Endodermal cell (in vitro differentiated cells): ENCODE results near the gene HACE1. TPM values are rescaled to one million over a fixed set of nuclear protein-coding genes. Genes with fewer than 3 reads are reported as not detected.

Experiments
- DNase-seq: peaks from one replicate; pipeline ENCODE4 v3.0.0-alpha.2; 2017
- H3K27ac ChIP-seq: 2 replicates; pipeline ENCODE4 v1.5.1; 2013; ENCODE audit warnings: mild to moderate bottlenecking, low read depth, low read length, moderate library complexity
- H3K27me3 ChIP-seq: 2 replicates; pipeline ENCODE4 v1.6.1; 2013; ENCODE audit warnings: mild to moderate bottlenecking, low read length, moderate library complexity; ENCODE audit not compliant: insufficient read depth, control insufficient read depth, poor library complexity, severe bottlenecking
- H3K36me3 ChIP-seq: 2 replicates; pipeline ENCODE4 v1.7.0; 2013; ENCODE audit warnings: mild to moderate bottlenecking, low read length, moderate library complexity; ENCODE audit not compliant: control insufficient read depth, insufficient read depth
- H3K4me1 ChIP-seq: one replicate; pipeline ENCODE4 v1.7.0; 2013; ENCODE audit warnings: low read length; ENCODE audit not compliant: control insufficient read depth, insufficient read depth
- H3K4me3 ChIP-seq: 2 replicates; pipeline ENCODE4 v1.5.1; 2013; ENCODE audit warnings: mild to moderate bottlenecking, low read length, moderate library complexity
- H3K9ac ChIP-seq: 2 replicates; pipeline ENCODE4 v1.6.1; 2013; ENCODE audit warnings: mild to moderate bottlenecking, low read length, moderate library complexity; ENCODE audit not compliant: poor library complexity, severe bottlenecking; ENCODE audit errors: extremely low read depth
- H3K9me3 ChIP-seq: 2 replicates; pipeline ENCODE4 v1.6.1; 2013; ENCODE audit warnings: mild to moderate bottlenecking, low read length, moderate library complexity; ENCODE audit not compliant: control insufficient read depth
- H3K27ac Mint-ChIP-seq: 2 replicates; pipeline ENCODE4 v1.8.0; 2020; ENCODE audit warnings: mixed read lengths
- H3K27me3 Mint-ChIP-seq: 2 replicates; pipeline ENCODE4 v1.8.0; 2021; ENCODE audit warnings: mild to moderate bottlenecking, mixed read lengths; ENCODE audit not compliant: insufficient read depth
- H3K36me3 Mint-ChIP-seq: 2 replicates; pipeline ENCODE4 v1.8.0; 2020; ENCODE audit warnings: low read depth, mixed read lengths
- H3K4me1 Mint-ChIP-seq: 2 replicates; pipeline ENCODE4 v1.8.0; 2020; ENCODE audit warnings: mixed read lengths
- H3K4me3 Mint-ChIP-seq: 2 replicates; pipeline ENCODE4 v1.8.0; 2020; ENCODE audit warnings: mild to moderate bottlenecking, moderate library complexity, mixed read lengths
- H3K9me3 Mint-ChIP-seq: 2 replicates; pipeline ENCODE4 v1.8.0; 2020; ENCODE audit warnings: mild to moderate bottlenecking, mixed read lengths
- WGBS, 2 experiments: methylation state at CpG; one replicate each; pipeline versions ENCODE4 v1.1.5 to v1.1.7; 2013; ENCODE audit warnings: missing lambda C conversion rate in 2 of 2, mixed read lengths in 1 of 2; ENCODE audit not compliant: insufficient coverage in 1 of 2, insufficient read length in 1 of 2; 5-methylcytosine and 5-hydroxymethylcytosine counted together
- total RNA-seq, 2 donors: library from RNA; stranded (reverse); fragmentation: NEBNext Ultra II Directional in 1 of 2; extraction: Animal tissue kit (Norgen Biotek cat#: 25700) in 1 of 2; gene quantifications; 2 replicates in 1 of 2; 3 replicates in 1 of 2; pipeline ENCODE4 v1.2.1, GENCODE V29; 2021
- TF ChIP-seq, protein P1 (sequence below): fragments of 200-600 bp; sonication (generic); conservative IDR thresholded peaks from 2 replicates; pipeline ENCODE4 v1.5.0; 2021; ENCODE audit warnings: antibody characterized with exemption, mild to moderate bottlenecking

HACE1 gene
- total RNA-seq, 2 donors from 2014 or later = 23.7 to 30.1 TPM

DNA sequence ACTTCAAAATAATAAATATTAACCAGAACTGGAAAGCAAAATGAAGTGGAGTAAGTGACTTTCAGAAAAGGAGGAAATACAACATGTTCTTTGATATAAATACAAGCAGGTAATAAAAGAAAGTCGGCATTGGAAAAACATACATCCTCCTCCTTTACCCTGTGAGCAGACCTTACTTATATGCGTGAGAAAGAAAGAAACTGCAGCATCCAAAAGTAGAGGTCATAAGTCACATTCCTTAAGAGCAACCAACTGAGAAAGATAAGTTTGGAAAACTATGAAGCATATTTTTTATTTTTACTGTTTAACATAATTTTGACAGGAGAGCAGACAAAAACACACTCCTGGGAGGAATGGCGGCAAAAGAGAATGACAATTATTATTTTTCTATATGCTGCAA is 155.5 kb downstream of the HACE1 start:
- peaks cover 13% of the 10 kb centered on the region for H3K4me1 Mint-ChIP-seq

DNA sequence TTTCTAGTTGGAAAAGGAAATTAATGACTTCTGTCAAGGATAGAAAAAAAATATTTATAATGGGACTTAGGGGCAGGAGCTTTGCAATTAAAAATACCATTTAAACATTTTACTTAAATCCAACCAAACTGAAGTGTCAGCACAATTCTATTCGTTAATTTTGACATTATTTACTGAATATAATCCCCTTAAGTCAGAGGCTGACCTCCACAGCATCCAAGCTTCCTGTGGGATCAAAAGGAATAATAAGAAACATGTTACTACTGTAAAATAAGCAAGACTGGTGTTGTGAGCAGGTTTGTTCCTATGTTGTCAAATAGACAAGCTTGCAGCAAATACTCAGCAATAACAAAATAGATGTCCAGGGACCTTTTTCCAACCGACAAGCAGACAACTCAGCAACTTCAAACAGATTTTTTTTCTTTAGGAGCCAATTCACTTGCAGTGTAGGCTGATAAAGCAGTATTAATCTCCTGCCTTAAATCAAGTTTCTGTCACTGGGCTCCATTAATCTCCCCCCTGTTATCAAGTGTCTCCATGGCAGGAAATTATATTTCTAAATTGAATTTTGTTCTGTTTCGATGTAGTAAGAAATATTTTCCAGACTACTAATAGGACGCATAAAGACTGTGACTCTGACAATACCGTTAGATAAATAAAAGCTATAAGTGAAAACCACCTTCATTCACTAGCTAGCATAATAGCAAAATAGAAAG is 157.4 kb downstream of the HACE1 start:
- no peaks in the 10 kb centered on the region for H3K4me1 ChIP-seq
- 76% methylated on average over 5 of the region's 5 CpGs; no CpG with 5 or more reads in 1 of the 2 experiments for WGBS, 2 experiments
- H3K36me3 ChIP-seq = no peaks in the 10 kb centered on the region
- Mint-ChIP-seq H3K4me3 (no peak overlapping the region), H3K4me1 (peaks cover 13% of the 10 kb centered on the region), H3K9me3 (no peaks in the 10 kb centered on the region), H3K27ac (no peak overlapping the region), H3K36me3 (no peaks in the 10 kb centered on the region), H3K27me3 (no peaks in the 10 kb centered on the region)
- DNase-seq = no peak
- no peak overlapping the region for H3K27ac ChIP-seq
- no peak overlapping the region for H3K4me3 ChIP-seq
- H3K9ac ChIP-seq = no peak overlapping the region
- TF ChIP-seq, protein P1, sequence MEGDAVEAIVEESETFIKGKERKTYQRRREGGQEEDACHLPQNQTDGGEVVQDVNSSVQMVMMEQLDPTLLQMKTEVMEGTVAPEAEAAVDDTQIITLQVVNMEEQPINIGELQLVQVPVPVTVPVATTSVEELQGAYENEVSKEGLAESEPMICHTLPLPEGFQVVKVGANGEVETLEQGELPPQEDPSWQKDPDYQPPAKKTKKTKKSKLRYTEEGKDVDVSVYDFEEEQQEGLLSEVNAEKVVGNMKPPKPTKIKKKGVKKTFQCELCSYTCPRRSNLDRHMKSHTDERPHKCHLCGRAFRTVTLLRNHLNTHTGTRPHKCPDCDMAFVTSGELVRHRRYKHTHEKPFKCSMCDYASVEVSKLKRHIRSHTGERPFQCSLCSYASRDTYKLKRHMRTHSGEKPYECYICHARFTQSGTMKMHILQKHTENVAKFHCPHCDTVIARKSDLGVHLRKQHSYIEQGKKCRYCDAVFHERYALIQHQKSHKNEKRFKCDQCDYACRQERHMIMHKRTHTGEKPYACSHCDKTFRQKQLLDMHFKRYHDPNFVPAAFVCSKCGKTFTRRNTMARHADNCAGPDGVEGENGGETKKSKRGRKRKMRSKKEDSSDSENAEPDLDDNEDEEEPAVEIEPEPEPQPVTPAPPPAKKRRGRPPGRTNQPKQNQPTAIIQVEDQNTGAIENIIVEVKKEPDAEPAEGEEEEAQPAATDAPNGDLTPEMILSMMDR = no peak
- no peaks in the 10 kb centered on the region for H3K27me3 ChIP-seq
- no peaks in the 10 kb centered on the region for H3K9me3 ChIP-seq

More for the DNA sequence above, 155.5 kb downstream of the HACE1 start:
- DNase-seq = no peak
- Histone ChIP-seq H3K4me1 (no peaks in the 10 kb centered on the region), H3K9ac (no peak overlapping the region), H3K36me3 (no peaks in the 10 kb centered on the region), H3K4me3 (no peak overlapping the region), H3K9me3 (no peaks in the 10 kb centered on the region), H3K27me3 (no peaks in the 10 kb centered on the region), H3K27ac (no peak overlapping the region)
- H3K9me3 Mint-ChIP-seq = no peaks in the 10 kb centered on the region
- H3K27ac Mint-ChIP-seq = no peak overlapping the region
- H3K36me3 Mint-ChIP-seq = no peaks in the 10 kb centered on the region
- H3K27me3 Mint-ChIP-seq = no peaks in the 10 kb centered on the region
- TF ChIP-seq, protein P1 = no peak
- WGBS, 2 experiments = 86% methylated on average over 3 of the region's 3 CpGs; no CpG with 5 or more reads in 1 of the 2 experiments
- no peak overlapping the region for H3K4me3 Mint-ChIP-seq

DNA sequence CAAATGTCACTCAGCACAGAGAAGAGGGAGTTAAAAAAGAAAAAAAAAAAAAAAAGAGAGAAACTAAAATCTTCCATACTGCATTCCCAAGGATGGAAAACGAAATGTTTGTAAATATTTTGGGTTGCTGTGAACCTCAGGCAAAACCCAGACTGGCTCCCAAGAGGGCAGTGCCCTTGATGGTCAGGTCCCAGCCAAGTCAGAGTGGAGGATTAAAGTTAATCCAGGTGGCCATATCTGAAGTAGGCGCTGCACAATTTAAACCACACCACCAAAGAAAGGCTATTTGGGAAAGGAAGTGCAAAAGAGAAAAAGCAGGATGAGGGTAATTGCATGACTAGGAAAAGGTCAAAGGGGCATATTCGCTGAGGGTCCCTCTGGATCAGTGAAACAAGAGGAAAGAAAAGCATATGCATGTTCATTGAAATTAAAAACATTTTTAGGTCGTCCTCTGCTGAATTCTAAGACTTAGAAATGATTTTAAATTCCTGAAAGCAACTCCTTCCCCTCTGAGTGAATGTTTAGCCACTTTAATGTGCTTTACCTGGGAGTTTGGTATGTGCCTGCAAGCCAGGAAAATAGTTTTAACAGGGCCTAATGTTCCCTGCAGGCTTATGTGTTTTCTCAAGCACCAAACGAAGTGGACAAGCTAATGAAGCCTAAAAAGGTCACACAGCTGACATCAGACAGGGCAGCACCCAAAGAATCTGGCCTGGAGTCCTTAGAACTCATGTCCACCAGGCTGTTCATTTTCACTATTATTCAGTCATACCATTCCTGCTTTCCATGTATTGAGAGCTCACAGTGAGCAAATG is 159.1 kb downstream of the HACE1 start:
- Histone ChIP-seq H3K27ac (peak overlapping the region; percentile 46), H3K27me3 (no peaks in the 10 kb centered on the region), H3K36me3 (no peaks in the 10 kb centered on the region), H3K4me3 (no peak overlapping the region), H3K9me3 (no peaks in the 10 kb centered on the region), H3K9ac (no peak overlapping the region), H3K4me1 (no peaks in the 10 kb centered on the region)
- Mint-ChIP-seq H3K36me3 (no peaks in the 10 kb centered on the region), H3K4me3 (no peak overlapping the region), H3K4me1 (peaks cover 11% of the 10 kb centered on the region), H3K9me3 (no peaks in the 10 kb centered on the region), H3K27ac (peak overlapping the region; percentile 59), H3K27me3 (no peaks in the 10 kb centered on the region)
- DNase-seq = no peak
- TF ChIP-seq, protein P1 = no peak
- 21 to 55% methylated on average over 3 to 4 of the region's 5 CpGs for WGBS, 2 experiments
